ENCODE data around the gene CRISP1.
"Not testable (repeated sequence)": the region's sequence is repeated elsewhere in the genome, so short reads cannot be mapped to it uniquely, and the experiment has no call there.

Gene CRISP1

GRCh38 chr6:49806145-49806544 lies 60.2 kb downstream of the CRISP1 start:
- TF ChIP-seq CTCF (IDR thresholded peaks at IDR 0.05) = no peak
- no peak overlapping the region for H3K4me2 ChIP-seq (ENCODE audit: low read length)
- no peak overlapping the region for H3K27ac ChIP-seq
- H3K9ac ChIP-seq = no peak overlapping the region
- H3K4me1 ChIP-seq = no peaks in the 10 kb centered on the region
- H3K4me3 ChIP-seq (ENCODE audit: low read depth, low read length) = no peak overlapping the region
- no peak overlapping the region for H2AFZ ChIP-seq
- no peaks in the 10 kb centered on the region for H3K79me2 ChIP-seq
- H3K27me3 ChIP-seq (ENCODE audit: control insufficient read depth, insufficient read depth, low read length) = no peaks in the 10 kb centered on the region
- H3K9me3 ChIP-seq (ENCODE audit: control insufficient read depth, low read length) = no peaks in the 10 kb centered on the region
- peaks cover 2% of the 10 kb centered on the region for H3K36me3 ChIP-seq (ENCODE audit: control insufficient read depth, insufficient read depth, low read length)

GRCh38 chr6:49805246-49805645 lies 61.1 kb downstream of the CRISP1 start:
- Histone ChIP-seq H2AFZ (no peak overlapping the region), H3K79me2 (no peaks in the 10 kb centered on the region), H3K9ac (no peak overlapping the region), H3K36me3 (ENCODE audit: control insufficient read depth, insufficient read depth, low read length) (peaks cover 2% of the 10 kb centered on the region), H3K27me3 (ENCODE audit: control insufficient read depth, insufficient read depth, low read length) (no peaks in the 10 kb centered on the region), H3K4me3 (ENCODE audit: low read depth, low read length) (no peak overlapping the region), H3K4me2 (ENCODE audit: low read length) (no peak overlapping the region), H3K27ac (no peak overlapping the region), H3K4me1 (no peaks in the 10 kb centered on the region), H3K9me3 (ENCODE audit: control insufficient read depth, low read length) (no peaks in the 10 kb centered on the region)
- TF ChIP-seq CTCF (IDR thresholded peaks at IDR 0.05) = no peak

DNA sequence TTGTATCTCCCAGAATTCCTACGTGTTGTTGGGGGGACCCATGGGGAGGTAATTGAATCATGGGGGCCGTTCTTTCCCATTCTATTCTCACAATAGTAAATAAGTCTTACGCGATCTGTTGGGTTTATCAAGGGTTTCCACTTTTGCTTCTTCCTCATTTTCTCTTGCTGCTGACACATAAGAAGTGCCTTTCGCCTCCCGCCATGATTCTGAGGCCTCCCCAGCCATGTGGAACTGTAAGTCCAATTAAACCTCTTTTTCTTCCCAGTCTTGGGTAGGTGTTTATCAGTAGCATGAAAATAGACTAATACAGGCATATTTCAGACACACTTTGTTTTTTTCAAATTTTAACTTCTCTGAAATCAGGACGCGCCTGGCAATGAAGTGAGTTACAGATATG lies 64.8 kb downstream of the CRISP1 start:
- no peak for TF ChIP-seq CTCF (IDR thresholded peaks at IDR 0.05)
- H3K79me2 ChIP-seq = no peaks in the 10 kb centered on the region

GRCh38 chr6:49799090-49799489 lies 67.2 kb downstream of the CRISP1 start:
- Histone ChIP-seq H3K4me2 (ENCODE audit: low read length) (no peak overlapping the region), H3K4me3 (ENCODE audit: low read depth, low read length) (no peak overlapping the region), H3K9ac (no peak overlapping the region), H3K9me3 (ENCODE audit: control insufficient read depth, low read length) (no peaks in the 10 kb centered on the region), H3K27me3 (ENCODE audit: control insufficient read depth, insufficient read depth, low read length) (no peaks in the 10 kb centered on the region), H3K36me3 (ENCODE audit: control insufficient read depth, insufficient read depth, low read length) (no peaks in the 10 kb centered on the region), H3K4me1 (no peaks in the 10 kb centered on the region), H3K79me2 (no peaks in the 10 kb centered on the region), H2AFZ (no peak overlapping the region), H3K27ac (no peak overlapping the region)
- TF ChIP-seq CTCF (IDR thresholded peaks at IDR 0.05) = no peak

More for the DNA sequence above, 64.8 kb downstream of the CRISP1 start:
- no peak overlapping the region for H3K4me2 ChIP-seq (ENCODE audit: low read length)
- no peak overlapping the region for H3K9ac ChIP-seq
- no peaks in the 10 kb centered on the region for H3K36me3 ChIP-seq (ENCODE audit: control insufficient read depth, insufficient read depth, low read length)
- H3K9me3 ChIP-seq (ENCODE audit: control insufficient read depth, low read length) = no peaks in the 10 kb centered on the region
- no peak overlapping the region for H2AFZ ChIP-seq
- H3K4me1 ChIP-seq = no peaks in the 10 kb centered on the region
- H3K27ac ChIP-seq = no peak overlapping the region
- H3K27me3 ChIP-seq (ENCODE audit: control insufficient read depth, insufficient read depth, low read length) = no peaks in the 10 kb centered on the region
- H3K4me3 ChIP-seq (ENCODE audit: low read depth, low read length) = no peak overlapping the region

GRCh38 chr6:49796842-49797455 lies 69.4 kb downstream of the CRISP1 start:
- H2AFZ ChIP-seq; H3K9me3 ChIP-seq (ENCODE audit: control insufficient read depth, low read length); H3K36me3 ChIP-seq (ENCODE audit: control insufficient read depth, insufficient read depth, low read length); H3K9ac ChIP-seq; H3K79me2 ChIP-seq; H3K27me3 ChIP-seq (ENCODE audit: control insufficient read depth, insufficient read depth, low read length); H3K4me2 ChIP-seq (ENCODE audit: low read length); H3K4me3 ChIP-seq (ENCODE audit: low read depth, low read length); H3K27ac ChIP-seq; H3K4me1 ChIP-seq: not testable (repeated sequence)

Data from parathyroid adenoma (tissue), 2 donors.